Kasumi-1 (cell line): ENCODE results near the gene POLRMT.
A peak's percentile ranks its signal among the peaks of the same experiment; 100 is the strongest.
"Not testable (repeated sequence)": the region's sequence is repeated elsewhere in the genome, so short reads cannot be mapped to it uniquely, and the experiment has no call there.

Experiments used
- DNase-seq, 2 experiments: peaks; one replicate each; lab custom pipeline; 2025; lab: John Stamatoyannopoulos, UW

POLRMT gene

DNA sequence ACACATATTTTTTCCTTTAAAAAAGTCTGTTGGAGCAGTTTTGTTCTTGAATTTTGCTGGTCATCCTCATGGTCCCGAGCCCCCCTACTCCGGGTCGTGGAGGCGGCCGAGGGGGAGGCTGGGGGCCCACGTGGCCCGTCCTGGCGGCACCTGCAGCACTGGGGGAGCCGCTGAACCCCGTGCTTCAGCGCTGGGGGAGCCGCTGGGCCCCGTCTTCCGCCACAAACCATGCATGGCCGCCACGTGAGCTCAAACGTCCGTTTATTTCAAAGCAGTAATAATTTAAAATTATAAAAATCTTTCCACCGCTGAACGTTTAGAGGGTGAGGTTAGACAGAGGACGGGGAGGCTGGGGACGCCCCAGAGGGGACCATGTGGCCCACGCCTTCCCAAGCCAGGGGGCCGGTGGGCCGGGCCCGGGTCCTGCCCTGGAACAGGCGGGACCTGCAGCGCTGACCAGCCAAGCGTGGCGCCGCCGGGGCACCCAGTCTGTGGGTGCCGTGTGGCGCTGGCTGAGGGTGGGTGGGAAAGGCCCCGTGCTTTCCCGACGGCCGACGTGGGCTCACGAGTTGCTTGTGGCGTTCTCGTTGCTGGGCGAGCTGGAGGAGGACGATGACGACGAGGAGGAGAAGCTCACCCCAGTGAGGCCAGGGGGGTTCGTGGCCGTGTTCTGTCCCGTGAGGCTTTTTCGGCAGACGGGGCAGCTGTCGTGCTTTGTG, 14.4 kb upstream of the POLRMT start:
- DNase-seq: no peak

DNA sequence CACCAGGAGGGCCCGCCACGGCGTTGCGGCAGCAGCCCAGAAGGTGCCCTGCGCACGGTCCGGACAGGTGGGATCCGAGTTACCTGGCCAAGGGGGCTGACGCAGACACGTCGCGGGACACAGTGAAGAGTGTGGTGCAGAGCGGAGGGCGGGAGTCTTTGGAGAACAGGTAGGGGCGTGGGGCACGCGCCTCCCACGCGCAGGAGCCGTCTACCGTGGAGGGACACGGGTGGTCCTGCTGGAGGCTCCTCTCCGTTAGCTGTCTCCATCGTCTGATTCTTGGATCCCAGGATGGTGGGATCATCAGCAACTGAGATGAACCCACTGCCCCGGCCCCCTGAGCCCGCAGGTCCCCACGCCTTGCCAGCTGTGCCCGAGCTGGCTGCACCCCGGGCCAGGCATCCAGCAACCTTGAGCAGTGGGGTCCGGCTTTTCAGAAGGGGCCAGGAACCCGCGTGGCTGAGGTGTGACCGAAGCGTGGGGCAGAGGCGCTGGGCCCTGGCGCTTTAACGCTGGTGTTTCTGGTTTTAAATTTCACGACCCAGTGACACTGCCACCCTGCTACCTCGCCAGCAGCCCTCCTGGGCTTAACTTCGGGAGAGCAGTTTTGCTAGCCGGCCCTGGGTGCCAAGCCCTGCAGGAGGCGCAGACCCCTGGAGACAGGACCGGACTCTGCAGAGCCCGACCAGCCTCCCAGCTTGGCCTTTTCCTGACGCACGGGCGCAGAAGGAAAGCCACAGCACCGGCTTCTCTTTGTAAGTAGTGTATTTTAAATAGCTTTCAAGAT, 13.6 kb upstream of the POLRMT start:
- DNase-seq: no peak

DNA sequence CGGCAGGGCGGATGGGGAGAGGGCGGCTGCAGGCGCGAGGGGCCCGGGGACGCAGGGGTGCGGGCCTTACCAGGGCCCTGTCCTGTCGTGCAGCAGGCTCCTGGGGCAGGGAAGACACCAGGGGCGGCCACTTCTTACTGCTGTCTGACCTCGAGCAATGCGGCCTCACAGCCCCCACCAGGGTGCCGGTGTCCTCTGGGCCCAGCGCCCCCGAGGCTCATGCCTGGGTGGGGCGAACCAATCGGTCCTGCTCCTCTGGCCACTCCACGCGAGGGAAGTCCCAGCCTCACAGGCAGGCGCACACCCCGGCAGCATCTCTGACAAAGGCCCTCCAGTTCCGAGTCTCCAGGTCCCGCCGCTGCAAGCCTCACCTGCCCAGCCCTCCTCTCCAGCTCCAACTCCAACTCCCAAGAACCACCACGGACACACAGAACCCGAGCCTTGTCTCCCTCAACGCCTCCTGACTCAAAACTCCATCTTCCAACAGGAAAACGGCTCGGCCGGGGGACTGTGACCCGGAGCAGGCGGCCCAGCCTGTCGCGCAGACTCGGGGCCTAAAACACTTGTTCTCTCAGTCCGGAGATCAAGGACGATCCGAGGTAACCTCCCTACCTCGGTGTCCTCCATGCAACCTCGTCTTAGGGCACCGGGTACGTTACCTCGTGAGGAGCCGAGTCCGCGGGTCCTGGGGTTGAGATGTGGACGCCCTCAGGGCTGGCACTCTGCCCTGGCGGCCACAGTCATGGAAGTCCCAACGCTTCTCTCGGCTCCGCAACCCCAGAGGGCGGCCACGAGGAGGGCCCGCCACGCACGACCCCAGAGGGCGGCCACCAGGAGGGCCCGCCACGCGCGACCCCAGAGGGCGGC, 12.8 kb upstream of the POLRMT start:
- no peak for DNase-seq

DNA sequence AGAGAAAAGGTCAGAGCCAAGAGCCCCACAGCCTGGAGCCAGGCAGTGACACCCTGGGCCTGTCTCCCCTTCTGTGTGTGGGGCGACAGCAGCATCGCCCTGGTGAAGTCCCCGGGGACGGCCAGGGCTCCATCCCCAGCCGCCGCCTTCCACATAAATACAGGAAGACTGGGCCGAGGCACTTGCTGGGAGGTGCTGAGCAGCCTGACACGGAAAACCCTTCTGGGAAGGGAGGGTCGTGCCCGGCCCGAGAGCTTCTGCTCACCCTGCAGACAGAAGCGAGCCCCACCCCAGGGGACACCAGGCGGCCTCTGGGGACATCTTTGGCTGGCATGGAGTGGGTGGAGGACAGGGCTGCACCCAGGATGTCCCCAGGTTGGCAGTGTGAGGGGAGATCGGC, 11.5 kb upstream of the POLRMT start:
- DNase-seq: no peak

DNA sequence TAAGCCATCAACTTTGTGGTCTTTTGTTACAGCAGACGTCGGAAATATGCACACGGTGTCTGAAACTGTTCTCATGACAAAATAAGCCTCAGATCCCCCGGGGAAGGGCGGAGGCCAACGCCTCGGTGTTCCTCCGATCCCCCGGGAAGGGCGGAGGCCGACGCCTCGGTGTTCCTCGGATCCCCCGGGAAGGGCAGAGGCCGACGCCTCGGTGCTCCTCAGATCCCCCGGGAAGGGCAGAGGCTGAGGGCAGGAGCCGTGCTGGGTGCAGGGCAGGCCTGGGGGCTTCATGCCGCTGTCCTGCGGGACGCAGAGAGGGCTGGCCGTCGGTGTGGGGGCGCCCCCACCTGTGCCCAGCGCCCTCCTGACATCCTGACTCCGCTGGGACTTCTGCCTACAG, 11.0 kb upstream of the POLRMT start:
- no peak for DNase-seq

DNA sequence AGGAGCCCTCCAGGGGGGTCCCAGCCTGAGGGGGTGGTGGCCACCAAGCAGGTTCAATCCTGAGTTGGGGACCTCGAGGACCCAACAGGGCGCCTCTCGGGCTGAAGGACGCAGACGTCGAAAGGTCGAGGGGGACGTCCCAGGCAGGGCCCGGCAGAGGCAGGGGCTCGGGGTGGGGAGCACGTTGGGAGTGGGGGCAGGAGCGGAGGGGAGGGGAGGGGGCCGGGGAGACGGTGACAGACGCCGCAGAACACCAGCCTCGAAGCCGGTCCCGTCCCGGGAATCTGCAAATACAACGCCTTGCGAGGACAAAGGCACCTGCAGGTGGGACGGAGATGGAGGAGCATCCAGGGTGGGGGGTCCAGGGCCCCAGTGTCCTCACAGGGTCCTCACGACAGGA, 10.4 kb upstream of the POLRMT start:
- no peak for DNase-seq

DNA sequence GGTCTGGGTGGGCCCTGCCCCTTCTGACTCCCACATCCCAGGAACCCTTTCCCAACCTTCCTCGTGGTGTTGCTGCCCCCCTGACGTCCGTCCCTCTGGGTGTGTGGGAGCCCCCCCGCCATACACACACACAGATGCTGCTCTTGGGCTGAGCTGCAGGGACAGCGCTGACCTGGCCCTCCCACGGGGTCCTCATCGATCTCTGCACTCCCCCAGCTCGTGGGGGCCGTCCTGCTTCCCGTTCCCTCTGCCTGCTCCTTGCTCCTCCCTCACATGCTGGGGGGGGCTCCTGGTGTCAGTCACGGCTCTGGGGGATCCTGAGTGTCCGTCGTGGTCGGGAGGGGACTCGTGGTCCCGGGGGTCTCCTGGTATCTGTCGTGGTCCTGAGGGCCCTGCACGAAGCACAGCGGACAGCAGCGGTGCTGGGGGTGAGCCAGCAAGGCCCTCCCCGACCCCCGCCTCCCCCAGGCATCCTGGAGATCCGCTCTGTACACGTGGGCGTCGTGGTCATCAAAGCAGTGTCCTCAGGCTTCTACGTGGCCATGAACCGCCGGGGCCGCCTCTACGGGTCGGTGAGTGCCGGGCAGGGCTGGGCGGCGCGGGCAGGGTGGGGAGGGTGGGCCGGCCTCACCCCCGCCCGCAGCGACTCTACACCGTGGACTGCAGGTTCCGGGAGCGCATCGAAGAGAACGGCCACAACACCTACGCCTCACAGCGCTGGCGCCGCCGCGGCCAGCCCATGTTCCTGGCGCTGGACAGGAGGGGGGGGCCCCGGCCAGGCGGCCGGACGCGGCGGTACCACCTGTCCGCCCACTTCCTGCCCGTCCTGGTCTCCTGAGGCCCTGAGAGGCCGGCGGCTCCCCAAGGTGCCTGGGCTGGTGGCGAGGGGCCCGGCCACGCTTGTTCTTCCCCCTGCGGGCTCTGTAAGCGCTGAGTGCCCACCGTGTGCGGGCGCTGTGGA, 9.7 kb upstream of the POLRMT start:
- no peak for DNase-seq

DNA sequence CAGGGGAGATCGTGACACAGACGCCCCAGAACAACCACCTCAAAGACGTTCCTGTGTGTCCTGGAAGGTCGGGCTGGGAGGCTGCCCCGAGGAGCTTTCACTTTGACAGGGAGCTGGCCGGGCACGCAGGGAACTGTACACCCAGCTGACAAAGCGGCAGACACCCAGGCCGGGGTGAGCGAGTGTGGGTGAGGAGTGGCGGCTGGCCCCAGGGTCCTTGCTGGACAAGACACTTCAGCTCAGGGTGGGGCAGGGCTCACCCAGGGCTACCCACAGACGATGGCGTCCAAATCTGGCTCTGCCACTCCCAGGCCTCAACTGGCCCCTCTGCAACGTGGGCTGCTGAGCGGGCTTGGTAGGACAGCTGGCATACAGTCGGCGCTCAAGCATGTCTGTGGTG, 8.4 kb upstream of the POLRMT start:
- no peak for DNase-seq

DNA sequence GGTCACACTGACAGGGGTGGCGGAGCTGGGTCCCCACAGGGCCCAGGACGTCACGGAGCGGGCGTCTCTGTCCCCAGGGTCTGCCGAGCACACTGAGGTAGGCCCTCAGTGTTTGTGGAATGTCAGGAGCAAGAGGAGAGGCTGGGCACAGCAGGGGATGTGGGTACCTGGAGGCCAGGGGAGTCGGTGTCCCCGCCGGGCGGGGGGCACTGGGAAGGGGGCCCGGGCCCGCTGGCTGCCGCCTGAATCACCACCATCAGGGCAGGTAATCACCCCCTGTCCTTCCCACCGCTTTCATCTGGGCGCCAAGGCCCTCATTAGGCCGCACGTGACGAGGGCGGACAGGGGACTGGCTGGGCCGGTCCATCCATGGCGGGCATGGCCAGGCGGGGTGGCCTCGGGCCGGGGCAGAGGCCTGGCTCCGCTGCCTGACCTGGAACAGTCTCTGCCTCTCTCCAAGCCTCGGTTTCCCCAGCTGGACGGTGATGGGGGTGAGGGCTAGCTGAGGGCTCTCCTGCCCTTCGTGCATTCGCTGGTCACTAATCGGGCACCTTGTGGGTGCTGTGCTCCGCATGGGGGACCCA, 7.4 kb upstream of the POLRMT start:
- DNase-seq: no peak

DNA sequence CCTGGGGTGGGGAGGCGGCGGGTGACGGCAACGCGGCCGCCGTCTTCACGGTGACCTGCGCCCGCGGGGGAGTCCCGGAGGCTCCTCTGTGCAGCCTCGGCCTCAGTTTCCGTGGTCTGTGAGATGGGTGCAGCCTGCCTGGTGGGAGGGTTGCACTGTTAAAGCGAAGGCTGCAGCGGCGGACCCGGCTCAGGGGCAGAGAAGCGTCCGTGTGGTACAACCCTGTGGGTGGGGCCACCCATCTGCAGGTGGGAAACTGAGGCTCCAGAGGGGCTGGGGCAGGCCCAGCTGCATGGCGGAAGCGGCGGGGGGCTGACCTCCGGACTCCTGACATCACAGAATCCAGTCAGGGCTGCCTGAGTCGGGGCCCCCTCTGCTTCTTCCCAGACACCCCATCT, 6.8 kb upstream of the POLRMT start:
- no peak for DNase-seq

DNA sequence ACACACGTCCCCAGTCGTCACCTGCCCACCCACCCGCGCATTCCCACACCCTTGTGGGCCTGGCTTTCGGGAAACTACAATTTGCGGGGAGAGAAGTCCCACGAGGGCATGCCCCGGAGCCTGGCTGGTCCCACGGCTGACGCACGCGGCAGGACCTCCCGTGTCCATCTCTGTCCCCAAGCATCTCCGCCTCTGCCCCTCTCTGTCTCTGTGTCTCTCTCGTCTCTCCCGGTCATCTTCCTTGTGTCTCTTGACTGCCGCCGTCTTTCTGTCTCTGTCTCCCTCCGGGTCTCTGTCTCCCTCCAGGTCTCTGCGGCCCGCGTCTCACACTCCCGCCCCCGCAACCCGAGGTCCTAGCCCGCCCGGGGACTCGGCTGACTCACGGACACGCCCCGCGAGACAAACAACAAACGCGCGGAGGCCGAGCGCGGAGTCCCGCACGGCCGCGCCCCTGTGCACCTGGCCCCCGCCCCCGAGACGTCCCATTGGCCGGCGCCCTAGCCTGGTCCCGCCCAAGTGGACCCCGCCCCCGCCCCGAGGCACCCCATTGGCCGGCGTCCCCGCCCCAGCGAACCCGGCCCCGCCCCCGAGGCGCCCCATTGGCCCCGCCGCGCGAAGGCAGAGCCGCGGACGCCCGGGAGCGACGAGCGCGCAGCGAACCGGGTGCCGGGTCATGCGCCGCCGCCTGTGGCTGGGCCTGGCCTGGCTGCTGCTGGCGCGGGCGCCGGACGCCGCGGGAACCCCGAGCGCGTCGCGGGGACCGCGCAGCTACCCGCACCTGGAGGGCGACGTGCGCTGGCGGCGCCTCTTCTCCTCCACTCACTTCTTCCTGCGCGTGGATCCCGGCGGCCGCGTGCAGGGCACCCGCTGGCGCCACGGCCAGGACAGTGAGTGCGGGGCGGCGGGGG, 6.2 kb upstream of the POLRMT start, which contains the start of gene FGF22:
Gene FGF22, plus strand, starts transcription at position 627 of the 908 bp plus-strand sequence. Its CDS starts 47 bp downstream, at position 674.
- peak; percentile 60 to 66 for DNase-seq

DNA sequence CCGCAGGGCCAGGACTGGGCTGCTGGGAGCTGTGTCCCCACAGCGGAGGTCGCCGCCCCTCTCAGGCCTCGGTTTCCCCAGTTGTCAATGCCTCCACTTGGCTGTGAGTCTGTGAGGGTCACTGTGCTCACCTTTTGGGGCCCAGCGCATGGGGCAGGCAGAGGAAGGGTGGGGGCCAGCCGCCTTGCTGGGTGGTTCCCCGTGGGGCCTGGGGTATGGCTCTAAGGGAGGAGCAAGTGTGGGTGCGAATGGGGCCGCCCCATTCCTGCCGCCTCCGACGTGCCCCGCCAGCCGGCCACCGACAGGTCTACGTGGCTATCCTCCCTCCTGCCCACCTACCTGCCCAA, 5.5 kb upstream of the POLRMT start:
- DNase-seq: no peak

DNA sequence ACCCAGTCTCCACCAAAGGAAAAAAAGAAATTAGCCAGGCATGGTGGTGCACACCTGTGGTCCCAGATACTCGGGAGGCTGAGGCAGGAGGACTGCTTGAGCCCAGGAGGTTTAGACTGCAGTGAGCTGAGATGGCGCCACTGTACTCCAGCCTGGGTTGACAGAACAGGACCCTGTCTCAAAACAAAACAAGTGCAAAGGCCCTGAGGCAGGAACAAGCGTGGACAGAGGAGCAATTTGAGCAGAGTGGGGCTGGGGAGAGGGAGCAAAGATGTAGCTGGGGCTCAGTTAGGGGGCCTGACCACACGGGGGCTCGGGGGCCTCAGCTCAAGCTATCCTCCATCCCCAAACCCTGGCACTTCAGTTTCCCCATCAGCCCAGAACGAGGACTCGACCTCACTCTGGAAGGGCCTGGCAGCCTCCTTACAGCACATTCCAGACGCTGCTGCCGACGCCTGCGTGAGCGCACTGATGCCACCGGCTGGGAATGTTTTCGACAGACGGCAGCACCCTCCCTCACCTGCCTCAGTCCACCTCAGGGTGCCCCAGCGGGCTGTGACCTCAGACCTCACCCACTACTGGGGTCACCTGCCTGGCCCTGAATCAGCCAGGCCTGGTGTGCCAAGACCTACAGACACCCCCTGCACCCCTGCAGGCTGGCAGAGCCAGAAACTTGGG, 1.8 kb upstream of the POLRMT start:
- DNase-seq: no peak

DNA sequence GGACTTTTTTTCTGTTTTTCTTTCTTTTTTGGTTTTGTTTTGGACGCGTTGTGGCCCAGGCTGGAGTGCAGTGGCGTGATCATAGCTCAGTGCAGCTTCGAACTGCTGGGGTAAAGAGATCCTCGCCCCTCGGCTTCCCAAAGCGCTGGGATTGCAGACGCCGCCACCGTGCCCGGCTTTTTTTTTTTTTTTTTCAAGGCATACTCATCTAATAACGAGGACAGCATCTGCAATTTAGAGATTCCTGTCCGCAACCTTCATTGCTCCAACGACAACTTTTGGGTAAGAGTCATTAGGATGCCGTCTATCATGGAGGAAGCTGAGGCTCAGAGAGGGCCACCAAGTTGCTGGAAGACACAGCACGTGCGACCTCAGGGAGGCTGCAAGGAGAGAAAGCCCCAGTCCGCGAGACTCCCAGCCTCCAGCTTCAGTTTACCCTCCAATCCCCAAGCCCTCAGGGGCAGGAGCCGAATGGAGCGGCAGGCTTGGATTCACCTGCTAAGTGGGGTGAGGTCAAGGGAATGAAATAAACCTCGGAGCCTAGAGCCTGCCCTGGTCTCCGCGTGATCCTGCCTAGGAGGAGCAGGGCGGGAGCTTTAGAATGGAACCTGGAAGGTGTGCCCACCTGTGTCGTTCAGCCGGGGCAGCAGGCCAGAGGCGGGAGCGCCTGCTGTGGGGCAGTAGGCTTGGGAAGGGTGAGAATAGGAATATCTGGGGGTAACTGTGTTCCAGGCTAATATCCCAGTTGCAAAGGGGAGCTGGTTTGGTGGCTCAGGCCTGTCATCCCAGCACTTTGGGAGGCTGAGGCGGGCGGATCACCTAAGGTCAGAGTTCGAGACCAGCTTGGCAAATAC, 676 bp upstream of the POLRMT start:
- peak in 1 of 2 experiments; percentile 4 for DNase-seq

DNA sequence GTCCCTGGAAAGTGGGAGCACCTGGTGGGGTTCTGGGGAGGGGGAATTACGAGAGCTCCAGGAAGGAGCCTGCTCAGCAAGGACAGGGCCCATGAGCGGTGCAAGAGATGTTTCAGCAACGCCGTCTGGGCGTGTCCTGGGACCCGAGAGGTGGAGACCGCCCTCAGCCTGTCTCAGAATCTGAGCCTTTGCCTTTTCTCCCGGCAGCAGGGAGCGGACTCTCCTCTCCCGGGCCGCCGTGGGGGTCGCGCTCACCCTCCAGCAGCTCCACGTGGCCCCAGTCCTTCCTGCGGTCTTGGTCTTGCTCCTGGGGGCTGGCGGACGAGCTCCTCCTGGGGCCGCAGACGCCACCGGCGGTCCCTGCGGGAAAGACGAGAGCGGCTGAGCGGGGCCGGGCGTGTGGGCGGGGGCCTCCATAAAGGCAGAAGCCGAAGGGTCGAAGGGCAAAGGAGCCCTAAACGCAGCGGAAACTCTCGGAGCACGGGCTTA, 714 bp downstream of the POLRMT start:
- DNase-seq: peak; percentile 49 to 58

DNA sequence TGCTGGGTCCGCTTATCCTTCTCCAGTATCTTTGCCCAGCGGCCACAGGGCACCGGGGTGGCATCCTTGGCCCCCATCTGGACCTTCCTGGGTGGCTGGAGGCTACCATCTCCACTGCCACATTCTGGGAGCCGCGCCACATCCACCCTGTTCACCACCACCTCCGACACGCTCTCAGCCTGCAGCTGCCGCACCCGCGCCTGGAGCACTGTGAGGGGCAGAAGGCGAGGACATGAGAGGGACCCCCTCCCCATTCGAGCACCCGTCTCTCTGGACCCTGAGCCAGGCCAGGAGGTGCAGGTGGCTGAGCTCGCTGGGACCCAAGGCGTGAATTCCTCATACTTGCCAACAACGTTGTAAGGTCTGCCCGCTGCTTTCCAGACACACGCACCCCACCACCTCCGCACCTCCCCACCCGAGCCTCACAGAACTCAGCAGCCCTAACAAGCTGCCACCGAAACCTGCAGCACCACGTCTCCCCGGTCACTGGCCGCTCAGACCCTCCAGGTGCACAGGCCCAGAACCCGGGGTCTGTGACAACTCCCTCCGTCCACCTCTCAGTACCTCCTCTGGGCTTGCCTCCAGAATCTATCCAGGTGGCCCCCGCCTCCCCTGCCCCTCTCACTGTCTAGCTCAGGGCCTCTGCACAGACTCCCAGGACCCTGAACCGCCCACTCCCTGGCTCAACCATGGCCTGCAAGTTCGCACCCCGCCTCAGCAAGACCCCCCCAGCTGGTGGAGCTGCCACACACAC, 3.2 kb downstream of the POLRMT start:
- no peak for DNase-seq

DNA sequence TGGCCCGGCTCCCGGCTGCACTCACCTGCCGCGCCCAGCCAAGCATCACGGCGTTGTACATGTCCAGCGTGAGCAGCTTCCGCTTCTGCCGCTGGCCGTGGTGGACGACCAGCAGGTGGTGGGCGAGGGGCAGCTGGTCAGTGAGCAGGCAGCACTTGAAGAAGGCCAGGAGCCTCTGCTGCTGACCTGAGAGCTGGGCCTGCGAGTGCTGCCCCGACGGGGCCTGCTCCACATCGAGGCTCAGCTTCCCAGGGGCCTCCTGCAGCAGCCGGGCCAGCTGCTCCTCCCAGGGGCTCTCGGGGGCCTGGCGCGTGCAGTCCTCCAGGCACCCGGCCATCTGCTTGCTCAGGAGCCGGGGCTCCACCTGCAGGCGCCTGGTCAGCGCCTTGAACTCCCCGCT, 3.8 kb downstream of the POLRMT start:
- DNase-seq: not testable (repeated sequence)

DNA sequence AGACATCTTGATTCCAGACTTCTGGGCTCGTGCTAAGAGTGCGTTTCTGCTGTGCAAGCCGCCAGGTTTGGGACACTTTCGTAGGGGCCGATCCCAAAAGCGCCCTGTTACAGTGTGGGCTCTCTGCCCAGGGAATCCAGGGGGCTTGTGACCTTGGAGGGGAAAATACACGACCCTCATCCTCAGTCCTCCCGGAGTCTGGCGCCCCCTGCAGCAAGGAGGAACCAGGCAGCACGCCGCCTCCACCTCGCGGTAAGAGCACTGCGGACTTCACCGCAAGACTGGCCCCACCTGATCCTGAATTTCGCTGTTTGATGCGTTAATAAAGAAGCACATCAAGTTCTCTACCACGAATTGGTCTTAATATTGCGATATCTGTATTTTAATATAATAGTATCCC, 5.2 kb downstream of the POLRMT start:
- no peak for DNase-seq
